OCI-LY7 (cell line): ENCODE results near the gene COQ10A. TPM values are rescaled to one million over a fixed set of nuclear protein-coding genes. Genes with fewer than 3 reads are reported as not detected.
"Not testable (repeated sequence)": the region's sequence is repeated elsewhere in the genome, so short reads cannot be mapped to it uniquely, and the experiment has no call there.

Source experiments
- BruUV-seq: library from RNA; stranded (reverse); fragments of 400-500 nt; replicated peaks from 2 replicates; lab custom pipeline; 2021; lab: Mats Ljungman, UMichigan
- CTCF ChIA-PET: fragments of 300-600 bp; sonication (Branson Sonifier 250); formaldehyde crosslinking; loops from one replicate; lab custom pipeline; 2022; ENCODE audit warnings: antibody characterized with exemption; ENCODE audit not compliant: unreplicated experiment; lab: Charles Lee
- POLR2A ChIA-PET: fragments of 300-600 bp; sonication (Branson Sonifier 250); formaldehyde crosslinking; loops from one replicate; lab custom pipeline; 2022; ENCODE audit warnings: antibody characterized with exemption; lab: Charles Lee
- DNase-seq: peaks from one replicate; pipeline ENCODE4 v3.0.0-alpha.2; 2015; ENCODE audit warnings: low spot score
- H2AFZ ChIP-seq: fragments of 200-600 bp; sonication (generic), shearing (Covaris generic); 2 replicates; pipeline ENCODE4 v1.6.1; 2014; ENCODE audit warnings: mild to moderate bottlenecking, antibody characterized with exemption, low read length, moderate library complexity
- H3K27ac ChIP-seq: fragments of 200-600 bp; sonication (generic); 2 replicates; pipeline ENCODE4 v1.5.1; 2014; ENCODE audit warnings: mixed run types, low read depth, mild to moderate bottlenecking, moderate library complexity, low read length, inconsistent platforms; ENCODE audit not compliant: poor library complexity, severe bottlenecking
- H3K36me3 ChIP-seq: fragments of 200-600 bp; sonication (generic); 2 replicates; pipeline ENCODE4 v1.6.1; 2014; ENCODE audit warnings: mild to moderate bottlenecking, antibody characterized with exemption, low read length, moderate library complexity, mixed read lengths; ENCODE audit not compliant: insufficient read depth
- H3K4me1 ChIP-seq: fragments of 200-600 bp; sonication (generic); 2 replicates; pipeline ENCODE4 v1.5.1; 2014; ENCODE audit warnings: mild to moderate bottlenecking, low read length; ENCODE audit not compliant: insufficient read depth, poor library complexity, severe bottlenecking
- H3K4me2 ChIP-seq: fragments of 200-600 bp; sonication (generic); 2 replicates; pipeline ENCODE4 v1.6.1; 2014; ENCODE audit warnings: mild to moderate bottlenecking, low read length
- H3K4me3 ChIP-seq: fragments of 200-600 bp; sonication (generic); 2 replicates; pipeline ENCODE4 v1.5.1; 2014; ENCODE audit warnings: mild to moderate bottlenecking, low read depth, low read length; ENCODE audit not compliant: poor library complexity, severe bottlenecking
- H3K79me2 ChIP-seq: fragments of 200-600 bp; sonication (generic); 2 replicates; pipeline ENCODE4 v1.6.1; 2016; ENCODE audit warnings: low read depth, mild to moderate bottlenecking, low read length, moderate library complexity, mixed read lengths; ENCODE audit not compliant: insufficient read depth
- H3K9me2 ChIP-seq: fragments of 200-600 bp; sonication (generic); 2 replicates; pipeline ENCODE4 v1.6.1; 2016; ENCODE audit warnings: mild to moderate bottlenecking, low read length, mixed read lengths; ENCODE audit not compliant: insufficient read depth
- H3K9me3 ChIP-seq: fragments of 200-600 bp; sonication (generic); 2 replicates; pipeline ENCODE4 v1.6.1; 2014; ENCODE audit warnings: mild to moderate bottlenecking, mixed run types, low read length, mixed read lengths
- H4K20me1 ChIP-seq: fragments of 200-600 bp; sonication (generic); 2 replicates; pipeline ENCODE4 v1.6.1; 2014; ENCODE audit warnings: mild to moderate bottlenecking, antibody characterized with exemption, low read length, moderate library complexity, mixed read lengths; ENCODE audit not compliant: insufficient read depth
- EZH2phosphoT487 ChIP-seq: fragments of 200-600 bp; sonication (generic); IDR thresholded peaks from 2 replicates; pipeline ENCODE4 v1.6.1; 2018; ENCODE audit warnings: low read depth, borderline replicate concordance, mild to moderate bottlenecking, mixed run types, antibody characterized with exemption, low read length, moderate library complexity, mixed read lengths
- intact Hi-C: fragments of 100-400 bp; cut with micrococcal nuclease; formaldehyde crosslinking; loops from one replicate; pipeline ENCODE4 v1.10.0; 2022; ENCODE audit not compliant: unreplicated experiment
- total RNA-seq, 2 experiments: library from RNA; depleted of rRNA in 1 of 2; stranded (reverse); fragments of >200 nt in 1 of 2; shearing (Covaris generic) in 1 of 2; gene quantifications; 2 replicates each; pipeline ENCODE4 v1.2.3, GENCODE V29; 2014 to 2022
- TF ChIP-seq, protein P1 (sequence below): fragments of 200-600 bp; sonication (generic); conservative IDR thresholded peaks from 2 replicates; pipeline ENCODE4 v1.5.1; 2014; ENCODE audit warnings: mild to moderate bottlenecking, antibody characterized with exemption, low read length, moderate library complexity, mixed read lengths

Gene COQ10A
- total RNA-seq, 2 experiments from 2014 or later = 20.6 to 22.1 TPM

DNA sequence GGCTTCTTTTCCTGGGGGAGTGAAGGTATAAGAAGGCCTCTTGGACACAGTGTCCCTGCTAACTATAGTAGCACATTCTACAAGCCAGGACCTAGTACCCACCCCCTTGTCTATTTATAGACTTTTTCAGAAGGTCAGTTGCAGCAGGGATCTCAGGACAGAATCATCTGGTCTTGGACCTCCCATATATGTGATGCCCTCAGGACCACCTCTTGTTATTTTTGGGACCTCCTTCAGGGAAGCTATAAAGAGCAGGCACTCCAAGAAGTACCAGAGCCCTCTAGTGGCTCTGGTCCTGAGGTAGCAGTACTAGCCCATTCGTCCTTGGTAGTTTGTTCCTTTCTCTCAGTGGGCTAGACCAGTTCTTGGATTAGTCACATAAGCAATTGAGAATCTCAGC, 4.3 kb downstream of the COQ10A start:
- Histone ChIP-seq H3K9me3 (no peaks in the 10 kb centered on the region), H3K4me2 (no peak overlapping the region), H3K9me2 (no peaks in the 10 kb centered on the region), H3K36me3 (peaks cover 63% of the 10 kb centered on the region), H3K27ac (no peak overlapping the region), H3K79me2 (no peaks in the 10 kb centered on the region), H2AFZ (no peak overlapping the region), H4K20me1 (no peaks in the 10 kb centered on the region), H3K4me1 (peaks cover 12% of the 10 kb centered on the region), H3K4me3 (no peak overlapping the region)
- intact Hi-C loops = no loop called here
- no TSS peak for BruUV-seq
- peak; percentile 51 for DNase-seq
- TF ChIP-seq EZH2phosphoT487 = no peak
- TF ChIP-seq, protein P1, sequence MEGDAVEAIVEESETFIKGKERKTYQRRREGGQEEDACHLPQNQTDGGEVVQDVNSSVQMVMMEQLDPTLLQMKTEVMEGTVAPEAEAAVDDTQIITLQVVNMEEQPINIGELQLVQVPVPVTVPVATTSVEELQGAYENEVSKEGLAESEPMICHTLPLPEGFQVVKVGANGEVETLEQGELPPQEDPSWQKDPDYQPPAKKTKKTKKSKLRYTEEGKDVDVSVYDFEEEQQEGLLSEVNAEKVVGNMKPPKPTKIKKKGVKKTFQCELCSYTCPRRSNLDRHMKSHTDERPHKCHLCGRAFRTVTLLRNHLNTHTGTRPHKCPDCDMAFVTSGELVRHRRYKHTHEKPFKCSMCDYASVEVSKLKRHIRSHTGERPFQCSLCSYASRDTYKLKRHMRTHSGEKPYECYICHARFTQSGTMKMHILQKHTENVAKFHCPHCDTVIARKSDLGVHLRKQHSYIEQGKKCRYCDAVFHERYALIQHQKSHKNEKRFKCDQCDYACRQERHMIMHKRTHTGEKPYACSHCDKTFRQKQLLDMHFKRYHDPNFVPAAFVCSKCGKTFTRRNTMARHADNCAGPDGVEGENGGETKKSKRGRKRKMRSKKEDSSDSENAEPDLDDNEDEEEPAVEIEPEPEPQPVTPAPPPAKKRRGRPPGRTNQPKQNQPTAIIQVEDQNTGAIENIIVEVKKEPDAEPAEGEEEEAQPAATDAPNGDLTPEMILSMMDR = peak; percentile 82
- POLR2A ChIA-PET = no interaction called here
- CTCF ChIA-PET = no interaction called here

DNA sequence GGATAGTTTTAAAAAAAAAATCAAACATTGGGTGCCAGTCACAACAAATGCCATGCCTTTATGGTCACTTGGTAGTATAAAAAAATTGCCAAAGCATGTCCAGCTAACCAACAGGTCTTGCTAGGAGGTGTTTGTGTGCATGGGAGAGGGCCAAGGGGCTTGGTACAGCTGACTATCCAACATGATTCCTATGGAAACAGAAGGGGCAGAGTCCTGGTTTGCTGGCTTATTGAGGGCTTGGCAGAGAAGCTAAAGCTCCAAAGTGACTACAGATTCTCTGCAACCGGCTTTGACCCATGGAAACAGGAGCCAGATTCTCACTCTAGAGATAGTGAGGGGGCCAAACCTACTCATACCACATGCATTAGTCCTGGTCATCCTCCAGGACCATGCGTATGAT, 5.7 kb downstream of the COQ10A start:
- BruUV-seq, CTCF ChIA-PET: not testable (repeated sequence)
- peaks cover 75% of the 10 kb centered on the region for H3K36me3 ChIP-seq

DNA sequence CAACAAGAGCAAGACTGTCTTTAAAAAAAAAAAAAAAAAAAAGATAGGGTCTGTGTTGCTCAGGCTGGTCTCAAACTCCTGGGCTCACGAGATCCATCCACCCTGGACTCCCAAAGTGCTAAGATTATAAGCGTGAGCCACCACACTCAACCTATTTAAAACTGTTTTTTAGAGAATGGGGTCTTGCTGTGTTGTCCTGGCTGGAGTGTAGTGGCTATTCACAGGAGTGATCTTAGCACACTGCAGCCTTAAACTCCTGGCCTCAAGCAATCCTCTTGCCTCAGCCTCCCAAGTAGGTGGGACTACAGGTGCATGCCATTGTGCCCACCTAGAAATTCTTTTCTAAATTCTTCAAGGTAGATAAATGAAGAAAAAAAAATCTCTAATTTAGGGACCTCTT, 7.6 kb downstream of the COQ10A start:
- no peaks in the 10 kb centered on the region for H4K20me1 ChIP-seq
- H3K4me3 ChIP-seq = no peak overlapping the region
- no TSS peak for BruUV-seq
- no peak overlapping the region for H2AFZ ChIP-seq
- no peaks in the 10 kb centered on the region for H3K9me3 ChIP-seq
- no peak for DNase-seq
- H3K27ac ChIP-seq = no peak overlapping the region
- H3K9me2 ChIP-seq = no peaks in the 10 kb centered on the region
- TF ChIP-seq, protein P1 = no peak
- no peak for TF ChIP-seq EZH2phosphoT487
- H3K4me2 ChIP-seq = no peak overlapping the region
- peaks cover 93% of the 10 kb centered on the region for H3K36me3 ChIP-seq
- ChIA-PET CTCF (no interaction called here), POLR2A (no interaction called here)
- intact Hi-C loops = no loop called here
- no peaks in the 10 kb centered on the region for H3K79me2 ChIP-seq
- no peaks in the 10 kb centered on the region for H3K4me1 ChIP-seq

More for the DNA sequence above, 5.7 kb downstream of the COQ10A start:
- H3K4me1 ChIP-seq, H3K79me2 ChIP-seq, H3K27ac ChIP-seq, H2AFZ ChIP-seq, H3K9me2 ChIP-seq, H3K4me3 ChIP-seq, intact Hi-C loops, H3K9me3 ChIP-seq, DNase-seq, H3K4me2 ChIP-seq, H4K20me1 ChIP-seq: not testable (repeated sequence)
- POLR2A ChIA-PET = interaction anchor here (0.7 kb wide), 1 partner anchor 198 kb away, joined by 4 read pairs; no protein-coding TSS in a partner anchor
